Osteocyte (in vitro differentiated cells): ENCODE measurements around the gene GNGT1. TPM values are rescaled to one million over a fixed set of nuclear protein-coding genes. Genes with fewer than 3 reads are reported as not detected.

Experiments
- DNase-seq: peaks from one replicate; pipeline ENCODE4 v3.0.0; 2021; ENCODE audit warnings: mixed read lengths; ENCODE audit not compliant: unreplicated experiment; ENCODE audit errors: extremely low spot score
- H3K27ac Mint-ChIP-seq: one replicate; pipeline ENCODE4 v1.8.0; 2021; ENCODE audit warnings: mild to moderate bottlenecking, mixed read lengths; ENCODE audit not compliant: unreplicated experiment
- H3K27me3 Mint-ChIP-seq: one replicate; pipeline ENCODE4 v1.8.0; 2021; ENCODE audit warnings: mixed read lengths; ENCODE audit not compliant: unreplicated experiment
- H3K36me3 Mint-ChIP-seq: one replicate; pipeline ENCODE4 v1.8.0; 2021; ENCODE audit warnings: mixed read lengths; ENCODE audit not compliant: unreplicated experiment
- H3K4me1 Mint-ChIP-seq: one replicate; pipeline ENCODE4 v1.8.0; 2021; ENCODE audit warnings: mixed read lengths; ENCODE audit not compliant: unreplicated experiment
- H3K4me3 Mint-ChIP-seq: one replicate; pipeline ENCODE4 v1.8.0; 2021; ENCODE audit warnings: mild to moderate bottlenecking, moderate library complexity, mixed read lengths; ENCODE audit not compliant: unreplicated experiment
- H3K9me3 Mint-ChIP-seq: one replicate; pipeline ENCODE4 v1.8.0; 2021; ENCODE audit warnings: mixed read lengths; ENCODE audit not compliant: unreplicated experiment
- CTCF ChIP-seq: fragments of 200-600 bp; sonication (generic); IDR thresholded peaks from 2 replicates; pipeline ENCODE4 v1.5.0; 2021; ENCODE audit warnings: antibody characterized with exemption, mild to moderate bottlenecking, moderate library complexity
- total RNA-seq: library from RNA; stranded (reverse); gene quantifications from 2 replicates; pipeline ENCODE4 v1.2.1, GENCODE V29; 2021

The GNGT1 gene
- total RNA-seq, 1 donor from 2014 or later = not detected

- Mint-ChIP-seq H3K4me1 (no peaks in the 10 kb centered on the region), H3K27ac (no peak overlapping the region), H3K9me3 (no peaks in the 10 kb centered on the region), H3K4me3 (no peak overlapping the region), H3K36me3 (peaks cover 2% of the 10 kb centered on the region), H3K27me3 (peaks cover 4% of the 10 kb centered on the region)
- no peak for DNase-seq
- TF ChIP-seq CTCF = no peak
Observed at GRCh38 chr7:93866886-93867285, 39.5 kb upstream of the GNGT1 start.

GRCh38 chr7:93873998-93874574 lies 32.3 kb upstream of the GNGT1 start:
- Mint-ChIP-seq H3K4me1 (no peaks in the 10 kb centered on the region), H3K9me3 (peaks cover 8% of the 10 kb centered on the region), H3K36me3 (peaks cover 6% of the 10 kb centered on the region), H3K27ac (no peak overlapping the region), H3K27me3 (no peaks in the 10 kb centered on the region), H3K4me3 (no peak overlapping the region)
- DNase-seq = no peak
- no peak for TF ChIP-seq CTCF

GRCh38 chr7:93877742-93878141 lies 28.6 kb upstream of the GNGT1 start:
- Mint-ChIP-seq H3K27ac (no peak overlapping the region), H3K36me3 (peaks cover 10% of the 10 kb centered on the region), H3K9me3 (peaks cover 18% of the 10 kb centered on the region), H3K27me3 (no peaks in the 10 kb centered on the region), H3K4me3 (no peak overlapping the region), H3K4me1 (peaks cover 7% of the 10 kb centered on the region)
- DNase-seq = no peak
- no peak for TF ChIP-seq CTCF

- Mint-ChIP-seq H3K27me3 (no peaks in the 10 kb centered on the region), H3K4me1 (peaks cover 19% of the 10 kb centered on the region), H3K4me3 (no peak overlapping the region), H3K27ac (no peak overlapping the region), H3K36me3 (peaks cover 10% of the 10 kb centered on the region), H3K9me3 (peaks cover 18% of the 10 kb centered on the region)
- no peak for DNase-seq
- TF ChIP-seq CTCF = no peak
Observed at GRCh38 chr7:93879356-93879755, 27.0 kb upstream of the GNGT1 start.

- no peak for TF ChIP-seq CTCF
- Mint-ChIP-seq H3K27me3 (no peaks in the 10 kb centered on the region), H3K36me3 (peaks cover 11% of the 10 kb centered on the region), H3K27ac (peak overlapping the region; percentile 5), H3K4me3 (no peak overlapping the region), H3K9me3 (peaks cover 14% of the 10 kb centered on the region), H3K4me1 (peaks cover 22% of the 10 kb centered on the region)
- no peak for DNase-seq
Observed at GRCh38 chr7:93882468-93882867, 23.9 kb upstream of the GNGT1 start.
